Measurements from ENCODE around the gene LRIT2. TPM values are rescaled to one million over a fixed set of nuclear protein-coding genes. Genes with fewer than 3 reads are reported as not detected.

The LRIT2 gene
- total RNA-seq, 2 experiments from 2014 or later: not detected

DNA sequence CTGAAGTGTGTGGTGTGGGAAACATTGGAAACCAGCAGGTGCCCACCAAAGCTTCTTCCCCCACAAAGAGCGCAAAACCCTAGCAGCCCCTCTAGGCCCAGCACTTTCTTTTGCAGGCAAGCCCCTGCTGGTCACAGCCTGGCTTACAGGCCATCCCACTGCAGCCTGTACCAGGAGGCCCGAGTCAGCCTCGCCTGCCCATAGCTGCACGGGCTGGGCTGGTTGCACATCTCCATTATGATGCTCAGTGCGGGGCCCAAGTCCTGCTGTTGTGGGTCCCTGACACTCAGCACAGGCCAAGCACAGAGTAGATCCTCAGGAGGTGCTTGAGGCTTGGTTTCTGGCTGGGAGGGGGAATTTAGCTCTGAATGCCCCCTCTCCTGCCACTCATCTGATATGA lies 23.0 kb downstream of the LRIT2 start:
- H3K4me3 Mint-ChIP-seq: no peak overlapping the region
- H3K9me3 Mint-ChIP-seq: no peaks in the 10 kb centered on the region
- no peaks in the 10 kb centered on the region for H3K4me1 Mint-ChIP-seq (ENCODE audit: low read depth)
- no peak for DNase-seq
- H3K36me3 Mint-ChIP-seq (ENCODE audit: low read depth): no peaks in the 10 kb centered on the region
- H3K27me3 Mint-ChIP-seq (ENCODE audit: low read depth): no peaks in the 10 kb centered on the region
- intact Hi-C loops (cut with micrococcal nuclease): no loop called here
- CTCF ChIA-PET: interaction anchor here (1.0 to 4.7 kb wide), 4 partner anchors 10 to 54 kb away, joined by 3 to 48 read pairs (median 8); no protein-coding TSS in a partner anchor
- no peak overlapping the region for H3K27ac Mint-ChIP-seq

GRCh38 chr10:84201682-84202081 lies 23.7 kb downstream of the LRIT2 start:
- H3K27ac Mint-ChIP-seq: no peak overlapping the region
- DNase-seq: no peak
- CTCF ChIA-PET: interaction anchor here (1.3 to 1.7 kb wide), 2 partner anchors 14 to 54 kb away, joined by 3 to 8 read pairs; no protein-coding TSS in a partner anchor
- H3K4me3 Mint-ChIP-seq: no peak overlapping the region
- peaks cover under 1% of the 10 kb centered on the region for H3K27me3 Mint-ChIP-seq (ENCODE audit: low read depth)
- H3K9me3 Mint-ChIP-seq: no peaks in the 10 kb centered on the region
- H3K4me1 Mint-ChIP-seq (ENCODE audit: low read depth): no peaks in the 10 kb centered on the region
- no peaks in the 10 kb centered on the region for H3K36me3 Mint-ChIP-seq (ENCODE audit: low read depth)
- intact Hi-C loops (cut with micrococcal nuclease): no loop called here

DNA sequence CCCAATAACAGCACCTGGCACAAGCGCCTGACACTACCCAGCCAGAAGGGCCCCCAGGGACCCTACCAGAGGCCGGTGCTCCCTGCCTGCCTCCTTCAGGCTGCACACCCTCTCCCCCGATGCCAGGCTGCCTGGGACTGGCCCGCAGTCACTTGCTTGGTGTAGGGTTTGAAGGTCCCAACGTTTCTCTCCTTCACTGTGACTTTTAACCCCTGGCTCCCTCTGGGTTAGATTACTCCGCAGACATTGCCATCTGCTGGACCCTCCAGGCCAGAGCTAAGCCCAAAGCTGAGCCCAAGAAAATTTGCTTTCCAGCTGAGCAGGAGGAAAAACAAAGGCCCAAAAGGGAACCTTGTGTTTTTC lies 24.1 kb downstream of the LRIT2 start:
- CTCF ChIA-PET: interaction anchor here (1.3 to 1.7 kb wide), 3 partner anchors 10 to 53 kb away, joined by 3 to 8 read pairs (median 4); no protein-coding TSS in a partner anchor
- DNase-seq: no peak
- Mint-ChIP-seq H3K4me3 (no peak overlapping the region), H3K27me3 (ENCODE audit: low read depth) (peaks cover 5% of the 10 kb centered on the region), H3K9me3 (no peaks in the 10 kb centered on the region), H3K36me3 (ENCODE audit: low read depth) (no peaks in the 10 kb centered on the region), H3K4me1 (ENCODE audit: low read depth) (no peaks in the 10 kb centered on the region), H3K27ac (no peak overlapping the region)
- intact Hi-C loops (cut with micrococcal nuclease): no loop called here

GRCh38 chr10:84200537-84201243 lies 24.7 kb downstream of the LRIT2 start:
- DNase-seq: no peak
- CTCF ChIA-PET: interaction anchor here (1.3 to 1.7 kb wide), 3 partner anchors 10 to 53 kb away, joined by 3 to 8 read pairs (median 4); no protein-coding TSS in a partner anchor
- H3K9me3 Mint-ChIP-seq: no peaks in the 10 kb centered on the region
- H3K36me3 Mint-ChIP-seq (ENCODE audit: low read depth): no peaks in the 10 kb centered on the region
- intact Hi-C loops (cut with micrococcal nuclease): no loop called here
- H3K4me3 Mint-ChIP-seq: no peak overlapping the region
- no peaks in the 10 kb centered on the region for H3K4me1 Mint-ChIP-seq (ENCODE audit: low read depth)
- peaks cover 8% of the 10 kb centered on the region for H3K27me3 Mint-ChIP-seq (ENCODE audit: low read depth)
- no peak overlapping the region for H3K27ac Mint-ChIP-seq

DNA sequence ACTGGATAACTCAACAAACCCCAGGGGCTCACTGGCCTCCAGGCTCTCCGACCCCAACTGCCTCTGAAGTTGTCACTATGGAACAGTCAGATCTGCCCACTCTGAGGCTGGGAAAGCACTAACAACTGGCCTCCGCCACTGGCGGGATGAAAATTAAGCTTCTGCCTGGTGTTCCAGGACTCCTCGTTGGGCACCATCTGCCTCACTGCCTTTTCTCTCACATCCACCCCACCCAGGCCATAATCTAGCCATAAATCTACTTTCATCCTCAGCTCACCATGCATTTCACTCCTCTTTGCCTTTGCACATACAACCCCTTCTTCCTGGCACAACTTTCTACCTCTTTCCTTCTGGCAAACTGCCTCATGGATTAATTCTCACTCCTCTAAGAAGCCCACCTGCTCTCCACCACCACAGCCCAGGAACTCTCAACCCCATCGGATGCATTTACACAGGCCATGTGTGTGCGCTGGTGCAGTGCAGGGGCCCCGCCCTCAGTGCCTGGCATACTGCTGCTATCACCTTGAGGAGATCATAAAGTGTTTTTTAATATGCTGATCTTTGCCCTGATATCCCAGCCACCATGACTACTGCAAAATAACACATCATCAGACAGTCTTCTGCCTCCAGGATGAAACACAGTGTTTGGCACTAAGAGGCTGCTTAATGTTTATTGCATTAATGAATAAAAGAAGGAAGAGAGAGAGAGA lies 27.0 kb downstream of the LRIT2 start:
- Mint-ChIP-seq H3K4me1 (ENCODE audit: low read depth) (no peaks in the 10 kb centered on the region), H3K9me3 (no peaks in the 10 kb centered on the region), H3K36me3 (ENCODE audit: low read depth) (no peaks in the 10 kb centered on the region), H3K27ac (no peak overlapping the region), H3K27me3 (ENCODE audit: low read depth) (peaks cover 12% of the 10 kb centered on the region), H3K4me3 (no peak overlapping the region)
- CTCF ChIA-PET: no interaction called here
- intact Hi-C loops (cut with micrococcal nuclease): no loop called here
- no peak for DNase-seq

GRCh38 chr10:84197643-84198042 lies 27.7 kb downstream of the LRIT2 start:
- CTCF ChIA-PET: no interaction called here
- intact Hi-C loops (cut with micrococcal nuclease): no loop called here
- H3K4me1 Mint-ChIP-seq (ENCODE audit: low read depth): no peaks in the 10 kb centered on the region
- H3K9me3 Mint-ChIP-seq: no peaks in the 10 kb centered on the region
- H3K4me3 Mint-ChIP-seq: no peak overlapping the region
- DNase-seq: no peak
- H3K27me3 Mint-ChIP-seq (ENCODE audit: low read depth): peaks cover 12% of the 10 kb centered on the region
- no peak overlapping the region for H3K27ac Mint-ChIP-seq
- H3K36me3 Mint-ChIP-seq (ENCODE audit: low read depth): no peaks in the 10 kb centered on the region

GRCh38 chr10:84196941-84197340 lies 28.4 kb downstream of the LRIT2 start:
- no peaks in the 10 kb centered on the region for H3K36me3 Mint-ChIP-seq (ENCODE audit: low read depth)
- H3K9me3 Mint-ChIP-seq: no peaks in the 10 kb centered on the region
- peaks cover 12% of the 10 kb centered on the region for H3K27me3 Mint-ChIP-seq (ENCODE audit: low read depth)
- intact Hi-C loops (cut with micrococcal nuclease): no loop called here
- CTCF ChIA-PET: no interaction called here
- no peaks in the 10 kb centered on the region for H3K4me1 Mint-ChIP-seq (ENCODE audit: low read depth)
- no peak for DNase-seq
- H3K4me3 Mint-ChIP-seq: no peak overlapping the region
- no peak overlapping the region for H3K27ac Mint-ChIP-seq

DNA sequence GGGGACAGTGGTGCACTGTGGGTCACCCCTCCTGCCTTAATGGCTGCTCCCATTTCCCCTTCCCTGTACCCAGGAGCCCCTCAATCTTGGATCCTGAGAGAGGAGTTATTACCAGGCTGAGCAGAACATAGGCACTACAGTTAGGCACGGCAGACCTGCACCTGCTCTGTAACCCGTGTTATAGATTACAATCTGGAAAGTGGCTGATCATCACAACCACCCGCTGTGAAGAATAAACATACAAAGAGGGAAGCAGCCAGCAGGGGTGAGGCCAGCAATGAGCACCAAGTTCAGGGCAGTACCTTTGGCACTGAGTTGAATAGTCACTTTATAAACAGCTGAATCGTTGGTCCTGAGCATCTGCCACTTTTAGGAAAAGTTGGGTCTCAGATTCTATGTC lies 29.3 kb downstream of the LRIT2 start:
- intact Hi-C loops (cut with micrococcal nuclease): no loop called here
- Mint-ChIP-seq H3K27ac (no peak overlapping the region), H3K27me3 (ENCODE audit: low read depth) (peaks cover 12% of the 10 kb centered on the region), H3K4me1 (ENCODE audit: low read depth) (peaks cover 5% of the 10 kb centered on the region), H3K36me3 (ENCODE audit: low read depth) (no peaks in the 10 kb centered on the region), H3K4me3 (no peak overlapping the region), H3K9me3 (no peaks in the 10 kb centered on the region)
- no peak for DNase-seq
- CTCF ChIA-PET: interaction anchor here (0.6 kb wide), 1 partner anchor 150 kb away, joined by 5 read pairs; no protein-coding TSS in a partner anchor

DNA sequence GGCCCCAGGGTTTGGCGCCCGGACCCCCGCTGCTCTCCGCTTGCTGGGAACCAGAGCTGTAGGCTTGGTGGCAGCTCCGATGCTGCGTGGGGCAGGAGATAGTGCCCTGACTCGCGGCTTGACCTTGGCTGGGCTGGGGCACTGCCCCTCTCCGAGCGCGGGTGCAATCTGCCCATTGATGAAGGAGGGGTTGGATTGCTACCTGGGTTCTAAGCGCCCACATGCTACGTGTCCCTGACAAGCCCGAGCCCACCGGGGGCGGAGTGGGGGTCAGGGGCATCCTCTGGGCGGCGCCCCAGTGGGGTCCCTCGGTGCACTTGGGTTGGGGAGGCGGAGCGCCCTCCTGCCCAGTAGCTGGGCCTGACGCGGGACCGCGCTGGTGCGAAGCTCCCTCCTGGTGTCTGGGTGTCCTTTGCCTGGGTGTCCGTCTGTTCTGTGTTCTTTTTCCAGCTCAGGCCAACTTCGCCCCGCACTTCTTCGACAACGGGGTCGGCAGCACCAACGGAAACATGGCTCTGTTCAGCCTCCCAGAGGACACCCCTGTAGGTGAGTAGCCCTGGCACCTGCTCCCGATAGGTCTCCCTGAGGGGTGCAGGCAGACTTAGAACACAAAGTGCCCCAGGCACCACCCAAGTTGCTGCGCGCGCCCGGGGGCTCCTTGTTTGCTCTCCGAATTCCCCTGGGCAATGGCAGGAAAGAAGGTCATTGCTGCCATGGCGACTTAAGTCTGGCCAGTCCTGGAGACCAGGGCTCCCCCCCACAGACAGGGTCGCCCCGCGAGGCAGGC lies 30.1 kb downstream of the LRIT2 start:
- Mint-ChIP-seq H3K36me3 (ENCODE audit: low read depth) (no peaks in the 10 kb centered on the region), H3K27me3 (ENCODE audit: low read depth) (peaks cover 12% of the 10 kb centered on the region), H3K4me3 (peak overlapping the region; percentile 51), H3K27ac (no peak overlapping the region), H3K9me3 (no peaks in the 10 kb centered on the region), H3K4me1 (ENCODE audit: low read depth) (peaks cover 11% of the 10 kb centered on the region)
- CTCF ChIA-PET: interaction anchor here (1.0 to 1.5 kb wide), 2 partner anchors 9 to 25 kb away, joined by 3 read pairs; no protein-coding TSS in a partner anchor
- DNase-seq: no peak
- intact Hi-C loops (cut with micrococcal nuclease): no loop called here

DNA sequence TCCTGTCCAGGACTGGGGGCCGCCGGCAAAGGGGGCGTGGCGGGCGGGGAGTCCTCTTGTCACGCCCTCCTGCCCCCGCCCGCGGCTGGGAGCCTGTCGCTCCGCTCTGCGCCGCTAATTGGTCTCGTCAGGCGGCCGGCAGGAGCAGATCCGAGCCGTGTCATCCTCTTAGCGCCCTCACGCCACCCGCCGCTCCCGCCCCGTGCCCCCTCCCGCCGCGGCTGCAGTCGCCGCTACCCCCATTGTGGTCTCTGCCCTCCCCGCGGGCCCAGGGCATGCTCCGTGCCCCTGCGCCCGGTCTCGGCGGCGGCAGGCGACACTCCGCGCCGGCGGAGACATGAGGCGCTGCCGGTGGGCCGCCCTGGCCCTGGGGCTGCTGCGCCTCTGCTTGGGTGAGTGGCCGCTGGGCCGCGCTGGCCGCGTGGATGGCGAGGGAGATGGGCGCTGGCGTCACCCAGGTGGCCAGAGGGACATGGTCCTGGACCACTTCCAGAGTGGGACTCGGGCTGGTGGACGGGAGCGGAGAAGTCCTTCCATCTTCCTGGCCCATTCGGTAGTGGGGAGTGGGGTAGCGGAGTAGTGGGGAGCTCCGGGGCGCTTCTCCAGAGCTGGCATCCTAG lies 30.8 kb downstream of the LRIT2 start, which contains the start of gene CDHR1:
Gene CDHR1 (plus strand): TSS at position 114 of the 620 bp plus-strand sequence. CDS start 224 bp downstream, at position 338.
- DNase-seq: peak; percentile 57
- Mint-ChIP-seq H3K4me3 (peak within 1 kb of the TSS; percentile 51), H3K27ac (no peak within 1 kb of the TSS), H3K9me3 (no peaks in the 10 kb centered on the region), H3K4me1 (ENCODE audit: low read depth) (peaks cover 11% of the 10 kb centered on the region), H3K27me3 (ENCODE audit: low read depth) (peaks cover 12% of the 10 kb centered on the region), H3K36me3 (ENCODE audit: low read depth) (no peaks in the 10 kb centered on the region)
- intact Hi-C loops (cut with micrococcal nuclease): loop anchor here (1.0 kb wide), 1 partner anchor 55 kb away; the partner anchor contains the start of gene GHITM
- CTCF ChIA-PET: interaction anchor here (1.0 to 1.5 kb wide), 3 partner anchors 10 to 24 kb away, joined by 3 read pairs; no protein-coding TSS in a partner anchor

DNA sequence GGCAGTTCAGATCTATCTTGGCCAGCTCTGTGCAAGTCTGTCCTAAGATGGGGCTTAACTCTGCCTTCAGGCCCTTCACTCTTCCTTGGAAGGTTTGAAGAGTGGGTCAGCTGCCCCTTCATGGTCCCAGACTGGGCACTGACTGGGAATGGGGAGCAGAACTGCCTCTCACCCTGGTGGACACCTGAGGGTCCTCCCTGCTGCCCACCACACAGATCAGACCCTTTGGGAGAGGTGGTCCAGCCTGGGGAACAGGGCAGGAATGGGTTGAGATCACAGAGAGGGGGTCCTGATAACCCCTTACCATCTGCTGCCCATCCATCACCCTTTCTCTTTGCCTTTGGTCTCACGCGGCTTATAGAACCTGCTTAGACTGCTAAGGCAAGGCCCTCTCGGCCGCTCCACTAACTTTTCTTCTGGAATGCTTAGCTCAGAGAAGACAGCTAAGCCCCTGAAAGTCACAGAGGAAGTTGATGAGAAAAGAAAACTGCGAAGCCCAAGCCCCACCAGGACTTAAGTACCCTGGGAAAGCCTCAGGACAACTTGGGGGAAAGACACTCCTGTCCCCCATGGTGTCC lies 31.4 kb downstream of the LRIT2 start:
- H3K27ac Mint-ChIP-seq: no peak overlapping the region
- no peak for DNase-seq
- CTCF ChIA-PET: interaction anchor here (0.9 to 1.3 kb wide), 5 partner anchors 11 to 45 kb away, joined by 3 to 5 read pairs (median 3); no protein-coding TSS in a partner anchor
- peaks cover 11% of the 10 kb centered on the region for H3K4me1 Mint-ChIP-seq (ENCODE audit: low read depth)
- H3K9me3 Mint-ChIP-seq: no peaks in the 10 kb centered on the region
- H3K36me3 Mint-ChIP-seq (ENCODE audit: low read depth): no peaks in the 10 kb centered on the region
- peaks cover 12% of the 10 kb centered on the region for H3K27me3 Mint-ChIP-seq (ENCODE audit: low read depth)
- intact Hi-C loops (cut with micrococcal nuclease): loop anchor here (1.0 kb wide), 1 partner anchor 55 kb away; the partner anchor contains the start of gene GHITM
- peak overlapping the region; percentile 51 for H3K4me3 Mint-ChIP-seq
